Aorta (tissue), 5 donors: ENCODE results near the gene DPYSL3. TPM values are rescaled to one million over a fixed set of nuclear protein-coding genes. Genes with fewer than 3 reads are reported as not detected.

Experiments used
- ATAC-seq: fragments of 200-7000 bp; cut with Tn5 transposase; one replicate; pipeline ENCODE4 v1.9.1; 2022; ENCODE audit warnings: moderate library complexity; ENCODE audit not compliant: low FRiP score
- DNase-seq, 2 donors: peaks; one replicate each; pipeline ENCODE4 v3.0.0-alpha.2; 2020
- H3K27ac ChIP-seq, 2 donors: one replicate each; pipeline ENCODE4 v1.5.1; 2013; ENCODE audit warnings: low read length in 2 of 2, mild to moderate bottlenecking in 2 of 2, moderate library complexity in 2 of 2, control low read depth in 1 of 2, inconsistent platforms in 1 of 2, low read depth in 1 of 2
- H3K27me3 ChIP-seq, 2 donors: one replicate each; pipeline ENCODE4 v1.6.1; 2013; ENCODE audit warnings: control low read depth in 1 of 2, low read length in 1 of 2, mild to moderate bottlenecking in 1 of 2, moderate library complexity in 1 of 2; ENCODE audit not compliant: insufficient read depth in 2 of 2, control insufficient read depth in 1 of 2
- H3K36me3 ChIP-seq, 2 donors: one replicate each; pipeline ENCODE4 v1.6.1; 2013; ENCODE audit warnings: control low read depth in 1 of 2, low read length in 1 of 2, mild to moderate bottlenecking in 1 of 2; ENCODE audit not compliant: insufficient read depth in 2 of 2, control insufficient read depth in 1 of 2
- H3K4me1 ChIP-seq, 2 donors: one replicate each; pipeline ENCODE4 v1.6.1; 2013; ENCODE audit warnings: low read length in 2 of 2, control low read depth in 1 of 2, mild to moderate bottlenecking in 1 of 2, moderate library complexity in 1 of 2; ENCODE audit not compliant: insufficient read depth in 2 of 2, control insufficient read depth in 1 of 2
- H3K4me3 ChIP-seq, 2 donors: one replicate each; pipeline ENCODE4 v1.5.1; 2013; ENCODE audit warnings: low read length in 2 of 2, control low read depth in 1 of 2, mild to moderate bottlenecking in 1 of 2
- H3K9me3 ChIP-seq: one replicate; pipeline ENCODE4 v1.6.1; 2013; ENCODE audit warnings: mild to moderate bottlenecking, low read length; ENCODE audit not compliant: control insufficient read depth
- WGBS, 2 donors: extraction: QIAGEN DNeasy Blood & Tissue Kit; methylation state at CpG; one replicate each; pipeline ENCODE4 v1.1.7; 2013; 5-methylcytosine and 5-hydroxymethylcytosine counted together
- intact Hi-C, 2 donors: fragments of 100-400 bp; cut with DNase I; formaldehyde crosslinking; loops; one replicate each; pipeline versions ENCODE4 v1.14.2 to v1.15.0; 2022
- polyA plus RNA-seq, 2 donors: library from polyadenylated mRNA; stranded (reverse); fragments of 200-250 nt; gene quantifications; one replicate each; pipeline ENCODE4 v1.2.3, GENCODE V29; 2013
- total RNA-seq, 2 donors: library from RNA; stranded (reverse); fragmentation: NEBNext Ultra II Directional; extraction: Animal tissue kit (Norgen Biotek cat#: 25700); gene quantifications; one replicate each; pipeline ENCODE4 v1.2.1, GENCODE V29; 2021
- donor health status: healthy with polysubstance abuse.
- donor health status: Bipolar disorder and iron deficiency.
- donor health status: DM: no; HTN: no; CAD: no.
- donor health status: DM: no; HTN: no; CAD: no.
- donor health status: DM: yes; HTN: yes; CAD: no.

The DPYSL3 gene
- total and polyA plus RNA-seq, 4 donors = 85.1 to 344 (median 195) TPM

DNA sequence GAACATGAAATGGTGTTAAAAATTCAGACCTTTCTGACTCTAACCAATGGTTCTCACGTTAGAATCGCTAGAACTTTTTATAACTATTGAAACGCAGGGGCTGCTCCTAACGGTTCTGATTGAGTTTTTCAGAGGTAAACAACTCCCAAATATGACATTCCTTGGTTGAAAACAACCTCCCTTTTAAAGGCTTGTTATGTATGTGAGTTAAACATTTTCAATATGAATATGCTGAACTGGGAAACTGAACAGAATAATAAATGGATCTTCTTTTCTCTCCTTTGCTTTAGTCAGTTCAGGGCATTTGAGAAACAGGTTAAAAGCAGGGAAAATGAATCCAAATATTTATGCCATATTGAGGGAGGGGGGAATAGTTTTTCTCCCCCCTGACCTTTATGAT is 13.2 kb upstream of the DPYSL3 start:
- Histone ChIP-seq H3K27me3 (no peaks in the 10 kb centered on the region), H3K4me1 (no peaks in the 10 kb centered on the region), H3K4me3 (no peak overlapping the region), H3K9me3 (no peaks in the 10 kb centered on the region), H3K36me3 (no peaks in the 10 kb centered on the region), H3K27ac (no peak overlapping the region)
- intact Hi-C loops = no loop called here
- DNase-seq = no peak
- no peak for ATAC-seq
- 81 to 90% methylated on average over 4 of the region's 4 CpGs for WGBS, 2 donors

DNA sequence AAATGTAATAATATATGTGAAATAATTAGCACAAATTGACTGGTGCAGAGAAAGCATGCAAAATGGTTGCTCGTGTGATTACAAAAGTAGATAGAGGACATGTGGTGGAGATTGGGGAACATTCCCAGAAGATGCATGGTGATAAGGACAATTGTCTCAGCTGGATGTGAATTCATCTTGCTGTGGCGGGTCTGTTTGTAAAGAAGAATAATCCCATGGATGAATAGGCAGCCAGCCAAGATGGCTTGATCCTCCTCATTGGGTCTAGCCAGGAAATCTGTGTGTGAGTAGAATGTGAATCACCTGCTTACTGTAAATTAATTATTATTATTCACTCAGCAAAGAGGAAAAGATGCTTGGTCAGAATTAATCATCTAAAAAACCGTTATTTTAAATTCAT is 12.6 kb upstream of the DPYSL3 start:
- intact Hi-C loops = no loop called here
- Histone ChIP-seq H3K27ac (no peak overlapping the region), H3K4me3 (no peak overlapping the region), H3K27me3 (no peaks in the 10 kb centered on the region), H3K4me1 (no peaks in the 10 kb centered on the region), H3K36me3 (no peaks in the 10 kb centered on the region), H3K9me3 (no peaks in the 10 kb centered on the region)
- no peak for ATAC-seq
- WGBS, 2 donors = 84 to 90% methylated on average over 3 of the region's 3 CpGs
- no peak for DNase-seq

DNA sequence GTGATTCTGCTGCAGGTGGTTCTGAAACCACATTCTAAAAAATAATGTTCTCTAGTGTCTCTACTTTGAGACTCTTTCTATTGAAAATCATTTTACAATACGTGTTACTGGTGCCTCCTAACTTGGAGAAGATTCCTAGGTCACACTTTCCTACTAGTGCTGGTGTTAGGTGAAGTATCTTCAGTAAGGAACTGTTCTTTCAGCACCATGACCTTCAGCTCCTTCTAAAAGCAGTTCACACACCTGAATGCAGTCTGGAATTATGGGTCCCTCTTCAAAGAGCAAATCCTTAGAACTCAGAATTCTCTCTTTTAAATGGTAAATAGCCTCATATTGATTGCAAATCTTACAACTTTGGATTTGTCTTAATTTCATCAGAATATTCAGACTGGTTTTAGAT is 10.6 kb upstream of the DPYSL3 start:
- WGBS, 2 donors = 61 to 67% methylated on average over 1 of the region's 1 CpG

DNA sequence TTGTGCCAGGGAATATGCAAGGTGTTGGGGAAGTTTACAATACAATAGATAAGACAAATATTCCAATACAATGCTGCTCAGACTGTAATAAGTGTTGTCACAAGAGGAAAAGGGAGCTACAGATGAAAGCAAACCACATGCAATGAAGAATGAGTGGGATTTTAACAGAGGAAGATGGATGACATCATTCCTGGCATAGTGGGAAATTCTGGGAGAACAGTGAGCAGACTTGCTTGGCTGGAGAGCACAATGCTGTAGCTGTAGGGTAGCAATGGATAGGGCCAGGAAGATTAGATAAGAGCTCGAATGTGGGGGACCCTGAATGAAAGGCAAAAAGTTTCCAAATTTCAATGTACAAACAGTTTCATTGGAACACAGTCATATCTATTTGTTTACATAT is 9.5 kb upstream of the DPYSL3 start:
- H3K27me3 ChIP-seq = no peaks in the 10 kb centered on the region
- ATAC-seq (no peak), DNase-seq (no peak)
- no peaks in the 10 kb centered on the region for H3K36me3 ChIP-seq
- H3K4me1 ChIP-seq = no peaks in the 10 kb centered on the region
- intact Hi-C loops = no loop called here
- no peak overlapping the region for H3K4me3 ChIP-seq
- WGBS, 2 donors = 6 to 23% methylated on average over 1 of the region's 1 CpG
- no peaks in the 10 kb centered on the region for H3K9me3 ChIP-seq
- no peak overlapping the region for H3K27ac ChIP-seq

More for the DNA sequence above, 10.6 kb upstream of the DPYSL3 start:
- no peak overlapping the region for H3K4me3 ChIP-seq
- no peak overlapping the region for H3K27ac ChIP-seq
- H3K4me1 ChIP-seq = no peaks in the 10 kb centered on the region
- H3K27me3 ChIP-seq = no peaks in the 10 kb centered on the region
- intact Hi-C loops = no loop called here
- no peaks in the 10 kb centered on the region for H3K36me3 ChIP-seq
- DNase-seq (no peak), ATAC-seq (no peak)
- no peaks in the 10 kb centered on the region for H3K9me3 ChIP-seq

DNA sequence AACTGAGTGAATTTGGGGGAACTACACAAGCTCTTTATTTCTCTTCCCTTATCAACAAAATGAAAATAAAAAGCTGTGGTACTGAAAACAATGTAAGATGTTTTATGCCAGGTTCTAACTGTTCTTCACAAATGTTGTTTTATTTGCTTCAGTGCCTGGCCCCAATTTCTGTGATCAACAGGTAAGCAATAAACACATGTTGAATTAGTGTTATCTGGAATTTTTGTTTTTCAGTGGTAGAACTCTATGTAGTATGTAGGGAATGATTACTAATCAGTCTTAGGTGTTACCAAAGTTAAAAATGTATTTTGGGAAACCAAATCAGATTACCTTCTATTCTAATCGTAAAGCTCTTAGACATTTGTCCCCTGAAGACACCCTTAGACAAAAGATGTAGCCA is 7.5 kb upstream of the DPYSL3 start:
- Histone ChIP-seq H3K36me3 (no peaks in the 10 kb centered on the region), H3K27me3 (no peaks in the 10 kb centered on the region), H3K4me1 (no peaks in the 10 kb centered on the region), H3K4me3 (no peak overlapping the region), H3K9me3 (no peaks in the 10 kb centered on the region), H3K27ac (no peak overlapping the region)
- ATAC-seq (no peak), DNase-seq (no peak)
- intact Hi-C loops = no loop called here
- WGBS, 2 donors = 97 to 98% methylated on average over 1 of the region's 1 CpG

DNA sequence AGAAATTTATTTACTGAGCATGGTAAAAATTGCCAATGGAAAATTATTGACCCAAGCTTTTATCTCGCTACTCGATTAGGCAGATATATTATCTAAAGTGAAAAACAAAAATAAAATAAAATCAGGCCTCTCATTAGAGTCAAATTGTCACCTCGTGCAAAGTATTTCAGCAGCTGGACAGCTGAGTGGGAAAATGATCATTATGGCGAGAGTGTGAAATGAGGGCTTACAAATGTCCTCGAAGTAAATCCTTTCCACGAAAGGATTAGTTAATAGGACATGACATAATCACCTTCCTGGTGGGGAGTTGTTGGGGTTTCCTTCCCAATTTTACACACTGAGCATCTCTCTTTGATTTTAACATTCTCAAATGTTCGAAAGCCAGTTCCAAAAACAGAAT is 5.4 kb upstream of the DPYSL3 start:
- no peaks in the 10 kb centered on the region for H3K27me3 ChIP-seq
- no peaks in the 10 kb centered on the region for H3K9me3 ChIP-seq
- H3K36me3 ChIP-seq = no peaks in the 10 kb centered on the region
- no peak for DNase-seq
- 85 to 87% methylated on average over 7 of the region's 7 CpGs for WGBS, 2 donors
- H3K4me3 ChIP-seq = no peak overlapping the region
- intact Hi-C loops = no loop called here
- no peak for ATAC-seq
- H3K27ac ChIP-seq = no peak overlapping the region
- H3K4me1 ChIP-seq = peaks cover 0 to under 1% of the 10 kb centered on the region in 2 donors

DNA sequence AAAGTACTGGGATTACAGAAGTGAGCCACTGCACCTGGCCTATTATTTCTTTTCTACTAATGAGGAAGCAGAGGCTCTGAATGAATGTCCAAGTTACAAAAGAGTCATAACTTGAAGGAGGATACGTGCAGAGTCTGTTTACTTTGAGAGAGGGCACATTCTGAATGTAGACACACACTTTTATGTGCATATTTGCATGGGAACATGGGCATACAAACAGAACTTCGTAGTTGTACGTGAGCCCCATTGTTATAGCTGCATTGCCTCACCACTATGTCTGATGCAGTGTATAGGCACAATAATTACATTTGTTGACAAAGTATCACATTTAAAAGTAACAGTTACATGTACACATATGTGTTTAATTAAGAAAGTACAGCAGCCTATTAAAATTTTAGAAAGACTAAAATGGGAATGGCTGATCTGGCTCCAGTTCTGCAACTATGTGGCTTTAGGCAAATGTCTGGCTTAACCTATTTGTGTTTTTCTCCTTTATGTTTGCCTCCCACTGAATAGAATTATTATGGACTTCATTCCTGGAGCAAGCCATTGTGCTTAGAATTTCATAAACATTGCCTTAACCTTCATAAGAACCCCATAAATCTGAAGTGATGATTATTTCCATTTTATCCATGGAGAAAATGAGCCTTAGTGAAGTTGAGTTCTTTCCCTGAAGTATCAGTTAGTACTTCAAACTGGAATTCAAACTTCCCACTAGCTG is 3.0 kb upstream of the DPYSL3 start:
- H3K36me3 ChIP-seq = no peaks in the 10 kb centered on the region
- no peak overlapping the region for H3K4me3 ChIP-seq
- no peak for DNase-seq
- no peaks in the 10 kb centered on the region for H3K9me3 ChIP-seq
- no peaks in the 10 kb centered on the region for H3K27me3 ChIP-seq
- intact Hi-C loops = loop anchor here (5.0 kb wide), 2 partner anchors 34 to 39 kb away; no protein-coding TSS in a partner anchor
- no peak for ATAC-seq
- 81 to 83% methylated on average over 3 of the region's 3 CpGs for WGBS, 2 donors
- H3K4me1 ChIP-seq = peaks cover 0 to 2% of the 10 kb centered on the region in 2 donors
- H3K27ac ChIP-seq = no peak overlapping the region

DNA sequence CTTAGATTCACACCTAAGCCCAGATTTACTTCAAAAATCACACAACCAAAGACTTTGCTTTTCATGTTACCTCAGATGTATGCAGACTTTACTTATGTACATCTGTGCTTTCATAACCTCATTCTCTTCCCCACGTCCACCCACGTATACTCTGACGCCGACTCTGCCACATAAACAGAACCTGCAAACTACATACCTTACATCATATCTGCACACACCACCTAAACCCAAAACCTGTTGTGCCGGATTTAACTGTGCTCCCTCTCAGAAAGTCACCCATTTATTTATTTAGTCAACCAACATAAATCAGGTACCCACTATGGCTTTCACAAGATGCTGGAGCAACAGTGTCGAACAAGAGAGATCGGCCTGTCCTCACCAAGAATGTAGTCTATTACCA is 1.0 kb upstream of the DPYSL3 start:
- Histone ChIP-seq H3K4me3 (no peak overlapping the region), H3K36me3 (no peaks in the 10 kb centered on the region), H3K27ac (no peak overlapping the region), H3K9me3 (no peaks in the 10 kb centered on the region), H3K27me3 (no peaks in the 10 kb centered on the region), H3K4me1 (peaks cover 0 to 2% of the 10 kb centered on the region in 2 donors)
- intact Hi-C loops = loop anchor here (5.0 kb wide), 2 partner anchors 36 to 41 kb away; no protein-coding TSS in a partner anchor
- DNase-seq (no peak), ATAC-seq (no peak)
- WGBS, 2 donors = 93 to 94% methylated on average over 7 of the region's 7 CpGs

DNA sequence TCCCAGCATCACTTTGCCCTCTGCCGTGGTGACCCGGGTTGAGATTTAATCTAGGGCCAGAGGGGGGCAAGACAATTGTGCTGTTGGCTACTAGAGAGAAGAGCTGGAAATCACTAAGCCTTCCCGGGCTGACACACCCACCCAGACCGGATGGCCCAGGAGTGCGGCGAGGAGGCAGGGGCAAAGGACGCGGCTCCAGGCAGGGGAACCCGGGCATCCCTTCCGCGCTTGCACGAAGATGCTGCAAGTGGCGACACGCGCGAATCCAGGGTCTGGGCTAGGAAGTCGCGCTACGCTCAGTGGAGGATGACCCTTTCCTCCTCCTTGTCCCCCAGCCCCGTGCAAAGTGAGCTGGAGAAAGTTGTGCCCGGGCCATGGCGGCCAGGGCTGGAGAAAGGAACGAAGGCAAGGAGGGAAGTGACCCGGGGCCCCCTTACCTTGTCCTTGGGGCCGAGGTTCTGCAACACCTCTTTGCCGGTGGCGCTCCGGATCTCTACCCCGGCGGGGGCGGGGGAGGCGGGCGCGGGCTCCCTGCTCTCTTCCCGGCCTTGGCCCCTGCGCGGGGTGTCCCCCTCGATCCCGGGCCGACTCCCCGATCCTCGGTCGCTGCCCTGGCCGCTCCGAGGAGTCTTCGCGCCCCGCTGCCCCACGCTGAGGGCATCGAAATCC is 693 bp downstream of the DPYSL3 start:
- H3K27ac ChIP-seq = peak overlapping the region in 1 of 2 donors; percentile 65
- DNase-seq (peak; percentile 69 to 80), ATAC-seq (peak; percentile 79)
- no peaks in the 10 kb centered on the region for H3K27me3 ChIP-seq
- no peaks in the 10 kb centered on the region for H3K36me3 ChIP-seq
- H3K4me1 ChIP-seq = peaks cover 0 to 4% of the 10 kb centered on the region in 2 donors
- peak overlapping the region; percentile 60 to 70 for H3K4me3 ChIP-seq
- intact Hi-C loops = loop anchor here (2.0 to 10.0 kb wide), 2 partner anchors 54 kb away; no protein-coding TSS in a partner anchor
- no peaks in the 10 kb centered on the region for H3K9me3 ChIP-seq
- WGBS, 2 donors = 0 to 1% methylated on average over 45 to 50 of the region's 50 CpGs
